IPS-NIHi7 (cell line): Measurements from ENCODE around the gene PDHA2.
"Not testable (repeated sequence)": the region's sequence is repeated elsewhere in the genome, so short reads cannot be mapped to it uniquely, and the experiment has no call there.

Source experiments
- DNase-seq: peaks from one replicate; pipeline ENCODE4 v3.0.0; 2012; ENCODE audit warnings: mixed read lengths; ENCODE audit errors: extremely low spot score

The PDHA2 gene

GRCh38 chr4:95839891-95840290 lies at the start of gene PDHA2:
PDHA2 (plus strand) TSS chr4:95840093; CDS start chr4:95840151, 58 bp downstream.
- DNase-seq, result no peak

- peak; percentile 11 for DNase-seq
Measured at GRCh38 chr4:95798003-95798402, 41.9 kb upstream of the PDHA2 start.

GRCh38 chr4:95798727-95799126 lies 41.2 kb upstream of the PDHA2 start:
- DNase-seq, result peak; percentile 43

GRCh38 chr4:95821867-95822266 lies 18.0 kb upstream of the PDHA2 start:
- DNase-seq, result no peak

GRCh38 chr4:95825546-95825945 lies 14.3 kb upstream of the PDHA2 start:
- no peak for DNase-seq

GRCh38 chr4:95830651-95831050 lies 9.2 kb upstream of the PDHA2 start:
- DNase-seq, result no peak

- DNase-seq, result no peak
Measured at GRCh38 chr4:95831166-95831565, 8.7 kb upstream of the PDHA2 start.

GRCh38 chr4:95833711-95834194 lies 6.1 kb upstream of the PDHA2 start:
- DNase-seq, result no peak

GRCh38 chr4:95835672-95836071 lies 4.2 kb upstream of the PDHA2 start:
- DNase-seq, result peak; percentile 32

- DNase-seq, result peak; percentile 12
Measured at GRCh38 chr4:95838192-95838591, 1.7 kb upstream of the PDHA2 start.

- DNase-seq, result no peak
Measured at GRCh38 chr4:95847908-95848460, 8.1 kb downstream of the PDHA2 start.

- DNase-seq, result no peak
Measured at GRCh38 chr4:95850161-95850560, 10.3 kb downstream of the PDHA2 start.

GRCh38 chr4:95857761-95858160 lies 17.9 kb downstream of the PDHA2 start:
- no peak for DNase-seq

GRCh38 chr4:95867919-95868318 lies 28.0 kb downstream of the PDHA2 start:
- DNase-seq, result no peak

GRCh38 chr4:95869414-95869813 lies 29.5 kb downstream of the PDHA2 start:
- not testable (repeated sequence) for DNase-seq

- peak; percentile 11 for DNase-seq
Measured at GRCh38 chr4:95869961-95870500, 30.1 kb downstream of the PDHA2 start.

GRCh38 chr4:95877636-95878035 lies 37.7 kb downstream of the PDHA2 start:
- DNase-seq, result no peak

- DNase-seq, result no peak
Measured at GRCh38 chr4:95887551-95887950, 47.7 kb downstream of the PDHA2 start.

- DNase-seq, result peak; percentile 45
Measured at GRCh38 chr4:95889662-95890061, 49.8 kb downstream of the PDHA2 start.
